Measurements from ENCODE around the gene TRIP6.
A peak's percentile ranks its signal among the peaks of the same experiment; 100 is the strongest.

DNA sequence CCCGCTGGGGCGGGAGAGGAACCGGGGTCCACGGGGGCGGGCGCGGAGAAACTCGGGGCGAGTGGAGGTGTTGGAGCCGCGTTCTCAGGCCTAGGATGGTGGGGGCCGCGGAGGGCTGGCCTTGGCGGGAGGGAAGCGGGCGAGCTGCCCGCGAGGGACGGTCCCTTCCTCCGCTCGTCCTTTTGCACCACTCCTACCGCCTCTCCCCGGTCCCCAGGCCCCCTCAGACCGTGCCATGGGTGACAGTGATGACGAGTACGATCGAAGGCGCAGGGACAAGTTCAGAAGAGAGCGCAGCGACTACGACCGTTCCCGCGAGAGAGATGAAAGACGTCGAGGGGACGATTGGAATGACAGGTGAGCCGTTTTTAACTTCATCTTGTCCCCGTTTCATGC, 8.2 kb downstream of the TRIP6 start:
- TF ChIP-seq, protein P1, sequence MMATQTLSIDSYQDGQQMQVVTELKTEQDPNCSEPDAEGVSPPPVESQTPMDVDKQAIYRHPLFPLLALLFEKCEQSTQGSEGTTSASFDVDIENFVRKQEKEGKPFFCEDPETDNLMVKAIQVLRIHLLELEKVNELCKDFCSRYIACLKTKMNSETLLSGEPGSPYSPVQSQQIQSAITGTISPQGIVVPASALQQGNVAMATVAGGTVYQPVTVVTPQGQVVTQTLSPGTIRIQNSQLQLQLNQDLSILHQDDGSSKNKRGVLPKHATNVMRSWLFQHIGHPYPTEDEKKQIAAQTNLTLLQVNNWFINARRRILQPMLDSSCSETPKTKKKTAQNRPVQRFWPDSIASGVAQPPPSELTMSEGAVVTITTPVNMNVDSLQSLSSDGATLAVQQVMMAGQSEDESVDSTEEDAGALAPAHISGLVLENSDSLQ (IDR thresholded peaks at IDR 0.05) = peak; percentile 4; the same call in 1 of the 2 replicates
- no peak for TF ChIP-seq ARNT (IDR thresholded peaks at IDR 0.05)
- no peak for TF ChIP-seq FOXK2 (IDR thresholded peaks at IDR 0.05)
- no peak for TF ChIP-seq SUZ12 (IDR thresholded peaks at IDR 0.05)
- no peak for TF ChIP-seq TARDBP (IDR thresholded peaks at IDR 0.05)
- TF ChIP-seq SP1 (IDR thresholded peaks at IDR 0.05) = no peak
- TF ChIP-seq ZNF384 (IDR thresholded peaks at IDR 0.05) = no peak
- TF ChIP-seq FOXM1 (IDR thresholded peaks at IDR 0.05; ENCODE audit: borderline replicate concordance) = no peak
- TF ChIP-seq L3MBTL2 (conservative IDR thresholded peaks at IDR 0.05) = no peak
- TF ChIP-seq LEF1 (IDR thresholded peaks at IDR 0.05; ENCODE audit: borderline replicate concordance) = no peak
- TF ChIP-seq NFRKB (IDR thresholded peaks at IDR 0.05) = no peak
- no peak for TF ChIP-seq ELF4 (IDR thresholded peaks at IDR 0.05)

All from HEK293T (cell line).